WTC11 (cell line): ENCODE data around the gene CBFA2T3. TPM values are rescaled to one million over a fixed set of nuclear protein-coding genes. Genes with fewer than 3 reads are reported as not detected.
A peak's percentile ranks its signal among the peaks of the same experiment; 100 is the strongest.

Source experiments
- ATAC-seq: fragments of 200-7000 bp; cut with Tn5 transposase; 2 replicates; pipeline ENCODE4 v1.10.0; 2021; ENCODE audit warnings: mild to moderate bottlenecking, moderate library complexity
- CTCF ChIA-PET: fragments of 300-600 bp; sonication (Branson Sonifier 250); formaldehyde crosslinking; loops from one replicate; lab custom pipeline; 2021; ENCODE audit warnings: antibody characterized with exemption; lab: Charles Lee
- POLR2A ChIA-PET: fragments of 350-600 bp; sonication (Branson Sonifier 250); formaldehyde crosslinking; loops from one replicate; lab custom pipeline; 2021; ENCODE audit warnings: antibody characterized with exemption; lab: Charles Lee
- DNase-seq: peaks from one replicate; pipeline ENCODE4 v3.0.0; 2021; ENCODE audit warnings: low spot score
- H3K27ac Mint-ChIP-seq: 2 replicates; pipeline ENCODE4 v1.8.0; 2021; ENCODE audit warnings: mixed read lengths
- H3K27me3 Mint-ChIP-seq: 2 replicates; pipeline ENCODE4 v1.8.0; 2021; ENCODE audit warnings: low read depth, mild to moderate bottlenecking, moderate library complexity, mixed read lengths
- H3K36me3 Mint-ChIP-seq: 2 replicates; pipeline ENCODE4 v1.8.0; 2021; ENCODE audit warnings: mixed read lengths
- H3K4me1 Mint-ChIP-seq: 2 replicates; pipeline ENCODE4 v1.8.0; 2022; ENCODE audit warnings: mixed read lengths
- H3K4me3 Mint-ChIP-seq: 2 replicates; pipeline ENCODE4 v1.8.0; 2021; ENCODE audit warnings: mild to moderate bottlenecking, moderate library complexity, mixed read lengths
- H3K9me3 Mint-ChIP-seq: 2 replicates; pipeline ENCODE4 v1.8.0; 2021; ENCODE audit warnings: mixed read lengths
- ARID4B ChIP-seq: sonication (generic); formaldehyde crosslinking; IDR thresholded peaks from 2 replicates; pipeline ENCODE4 v1.8.0; 2023; ENCODE audit warnings: missing genetic modification reagents, mild to moderate bottlenecking, borderline replicate concordance
- CBFB ChIP-seq: sonication (generic); formaldehyde crosslinking; IDR thresholded peaks from 2 replicates; pipeline ENCODE4 v1.8.1; 2022; ENCODE audit warnings: mild to moderate bottlenecking, low read depth, missing genetic modification reagents
- EMX1 ChIP-seq: fragments of 250-450 bp; sonication (Bioruptor Pico); IDR thresholded peaks from 2 replicates; pipeline ENCODE4 v1.8.0; 2021; ENCODE audit warnings: mild to moderate bottlenecking
- FOXP1 ChIP-seq: sonication (generic); formaldehyde crosslinking; IDR thresholded peaks from 2 replicates; pipeline ENCODE4 v1.8.0; 2022; ENCODE audit warnings: missing genetic modification reagents, mild to moderate bottlenecking, moderate library complexity, borderline replicate concordance
- IRF2 ChIP-seq: sonication (generic); formaldehyde crosslinking; IDR thresholded peaks from 2 replicates; pipeline ENCODE4 v1.8.0; 2022; ENCODE audit warnings: low read depth, missing genetic modification reagents, borderline replicate concordance
- NFYB ChIP-seq: sonication (generic); formaldehyde crosslinking; conservative IDR thresholded peaks from 2 replicates; pipeline ENCODE4 v1.8.0; 2022; ENCODE audit warnings: low read depth, missing genetic modification reagents
- NR1H2 ChIP-seq: sonication (generic); formaldehyde crosslinking; IDR thresholded peaks from 2 replicates; pipeline ENCODE4 v1.9.0; 2021; ENCODE audit warnings: mild to moderate bottlenecking, moderate library complexity, missing genetic modification reagents
- NR2C2 ChIP-seq: sonication (generic); formaldehyde crosslinking; IDR thresholded peaks from 2 replicates; pipeline ENCODE4 v1.8.0; 2022; ENCODE audit warnings: mild to moderate bottlenecking, missing genetic modification reagents
- NR3C1 ChIP-seq: sonication (generic); formaldehyde crosslinking; conservative IDR thresholded peaks from 2 replicates; pipeline ENCODE4 v1.8.1; 2023; ENCODE audit warnings: low read depth, mild to moderate bottlenecking, missing genetic modification reagents
- PRRX2 ChIP-seq: fragments of 250-450 bp; sonication (Bioruptor Pico); IDR thresholded peaks from 2 replicates; pipeline ENCODE4 v1.8.0; 2021; ENCODE audit warnings: mild to moderate bottlenecking
- RORB ChIP-seq: fragments of 250-450 bp; sonication (Bioruptor Pico); IDR thresholded peaks from 2 replicates; pipeline ENCODE4 v1.9.0; 2021; ENCODE audit warnings: mild to moderate bottlenecking
- SOX15 ChIP-seq: fragments of 250-450 bp; sonication (Bioruptor Pico); IDR thresholded peaks from 2 replicates; pipeline ENCODE4 v1.9.0; 2021; ENCODE audit warnings: mild to moderate bottlenecking
- TEAD1 ChIP-seq: sonication (generic); formaldehyde crosslinking; IDR thresholded peaks from 2 replicates; pipeline ENCODE4 v1.8.0; 2022; ENCODE audit warnings: mild to moderate bottlenecking, missing genetic modification reagents
- ZNF512 ChIP-seq: sonication (generic); formaldehyde crosslinking; IDR thresholded peaks from 2 replicates; pipeline ENCODE4 v1.8.1; 2022; ENCODE audit warnings: missing genetic modification reagents, borderline replicate concordance
- ZSCAN18 ChIP-seq: fragments of 250-450 bp; sonication (Bioruptor Pico); IDR thresholded peaks from 2 replicates; pipeline ENCODE4 v2.1.2; 2022; ENCODE audit warnings: mild to moderate bottlenecking, moderate library complexity
- total RNA-seq: library from RNA; stranded (reverse); gene quantifications from 3 replicates; pipeline ENCODE4 v1.2.3, GENCODE V29; 2021
- TF ChIP-seq, protein P1 (sequence below): sonication (generic); formaldehyde crosslinking; IDR thresholded peaks from 2 replicates; pipeline ENCODE4 v1.8.1; 2022; ENCODE audit warnings: mild to moderate bottlenecking, moderate library complexity, missing genetic modification reagents
- TF ChIP-seq, protein P2 (sequence below): sonication (generic); formaldehyde crosslinking; IDR thresholded peaks from 2 replicates; pipeline ENCODE4 v1.8.0; 2022; ENCODE audit warnings: mild to moderate bottlenecking, missing genetic modification reagents

Gene CBFA2T3
- total RNA-seq, 1 experiment from 2014 or later: 2.6 TPM

GRCh38 chr16:88970050-88970449, 7.0 kb downstream of the CBFA2T3 start:
- POLR2A ChIA-PET: no interaction called here
- Mint-ChIP-seq H3K4me3 (no peak overlapping the region), H3K27me3 (no peaks in the 10 kb centered on the region), H3K36me3 (no peaks in the 10 kb centered on the region), H3K27ac (no peak overlapping the region), H3K4me1 (no peaks in the 10 kb centered on the region)
- DNase-seq: no peak
- no peak for ATAC-seq
- CTCF ChIA-PET: no interaction called here
- TF ChIP-seq ZNF512 (CRISPR knock-in tag) (no peak), RORB (CRISPR knock-in tag) (no peak), NR1H2 (CRISPR knock-in tag) (no peak), TEAD1 (CRISPR knock-in tag) (no peak), ZSCAN18 (CRISPR knock-in tag) (no peak), NFYB (no peak), PRRX2 (CRISPR knock-in tag) (no peak), IRF2 (CRISPR knock-in tag) (no peak), SOX15 (CRISPR knock-in tag) (no peak), EMX1 (CRISPR knock-in tag) (no peak), FOXP1 (CRISPR knock-in tag) (no peak), NR2C2 (CRISPR knock-in tag) (no peak), ARID4B (no peak), NR3C1 (CRISPR knock-in tag) (no peak)
- TF ChIP-seq, protein P1, sequence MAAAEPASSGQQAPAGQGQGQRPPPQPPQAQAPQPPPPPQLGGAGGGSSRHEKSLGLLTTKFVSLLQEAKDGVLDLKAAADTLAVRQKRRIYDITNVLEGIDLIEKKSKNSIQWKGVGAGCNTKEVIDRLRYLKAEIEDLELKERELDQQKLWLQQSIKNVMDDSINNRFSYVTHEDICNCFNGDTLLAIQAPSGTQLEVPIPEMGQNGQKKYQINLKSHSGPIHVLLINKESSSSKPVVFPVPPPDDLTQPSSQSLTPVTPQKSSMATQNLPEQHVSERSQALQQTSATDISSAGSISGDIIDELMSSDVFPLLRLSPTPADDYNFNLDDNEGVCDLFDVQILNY (CRISPR knock-in tag): no peak
- TF ChIP-seq, protein P2, sequence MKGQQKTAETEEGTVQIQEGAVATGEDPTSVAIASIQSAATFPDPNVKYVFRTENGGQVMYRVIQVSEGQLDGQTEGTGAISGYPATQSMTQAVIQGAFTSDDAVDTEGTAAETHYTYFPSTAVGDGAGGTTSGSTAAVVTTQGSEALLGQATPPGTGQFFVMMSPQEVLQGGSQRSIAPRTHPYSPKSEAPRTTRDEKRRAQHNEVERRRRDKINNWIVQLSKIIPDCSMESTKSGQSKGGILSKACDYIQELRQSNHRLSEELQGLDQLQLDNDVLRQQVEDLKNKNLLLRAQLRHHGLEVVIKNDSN (CRISPR knock-in tag): no peak
- TF ChIP-seq, all 79 proteins: peak for 0
- H3K9me3 Mint-ChIP-seq: no peaks in the 10 kb centered on the region

DNA sequence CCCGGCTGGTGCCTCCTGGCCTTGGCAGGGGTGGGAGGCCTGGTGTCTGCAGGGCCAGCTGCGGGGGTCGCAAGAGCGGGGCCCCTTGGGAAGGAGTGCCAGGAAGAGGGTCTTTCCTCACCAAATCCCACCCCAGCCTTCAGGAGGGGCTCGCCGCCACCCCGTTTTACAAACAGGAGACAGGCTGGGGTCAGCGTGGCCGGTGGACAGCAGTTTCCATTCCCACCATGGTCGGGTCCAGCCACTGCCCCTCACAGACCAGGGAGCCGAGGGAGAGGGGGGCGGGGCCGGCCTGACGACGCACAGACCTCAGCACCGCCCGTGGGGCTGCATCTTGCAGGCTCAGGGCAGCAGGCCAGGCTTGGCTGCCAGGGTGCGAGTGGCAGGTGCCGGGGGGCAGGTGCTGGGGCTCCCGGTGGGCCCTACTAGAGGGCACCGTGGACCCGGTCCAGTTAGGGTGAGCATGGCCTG, 7.6 kb downstream of the CBFA2T3 start:
- CTCF ChIA-PET: no interaction called here
- ATAC-seq: peak; percentile 25; the same call in 1 of the 2 replicates
- H3K27ac Mint-ChIP-seq: no peak overlapping the region

More for the DNA sequence above, 7.6 kb downstream of the CBFA2T3 start:
- TF ChIP-seq CBFB (CRISPR knock-in tag) (no peak), ZNF512 (CRISPR knock-in tag) (no peak)
- H3K4me3 Mint-ChIP-seq: no peak overlapping the region
- H3K4me1 Mint-ChIP-seq: no peaks in the 10 kb centered on the region
- H3K9me3 Mint-ChIP-seq: no peaks in the 10 kb centered on the region
- POLR2A ChIA-PET: no interaction called here
- no peaks in the 10 kb centered on the region for H3K27me3 Mint-ChIP-seq
- no peaks in the 10 kb centered on the region for H3K36me3 Mint-ChIP-seq
- no peak for DNase-seq
